ENCODE measurements around the gene ZG16B.

Gene ZG16B

GRCh38 chr16:2806286-2806685 lies 23.8 kb upstream of the ZG16B start:
- no peak for DNase-seq (ENCODE audit: low spot score)

- no peak for DNase-seq (ENCODE audit: low spot score)
These were observed 21.9 kb upstream of the ZG16B start for GRCh38 chr16:2808181-2808580.

- DNase-seq (ENCODE audit: low spot score) = no peak
These were observed 20.8 kb upstream of the ZG16B start for GRCh38 chr16:2809149-2809760.

- no peak for DNase-seq (ENCODE audit: low spot score)
These were observed 19.5 kb upstream of the ZG16B start for GRCh38 chr16:2810651-2811050.

- no peak for DNase-seq (ENCODE audit: low spot score)
These were observed 18.2 kb upstream of the ZG16B start for GRCh38 chr16:2811703-2812471.

- no peak for DNase-seq (ENCODE audit: low spot score)
These were observed 16.3 kb upstream of the ZG16B start for GRCh38 chr16:2813771-2814221.

- DNase-seq (ENCODE audit: low spot score) = no peak
These were observed 15.4 kb upstream of the ZG16B start for GRCh38 chr16:2814551-2815298.

GRCh38 chr16:2815299-2815771 lies 14.8 kb upstream of the ZG16B start:
- DNase-seq (ENCODE audit: low spot score) = no peak

DNA sequence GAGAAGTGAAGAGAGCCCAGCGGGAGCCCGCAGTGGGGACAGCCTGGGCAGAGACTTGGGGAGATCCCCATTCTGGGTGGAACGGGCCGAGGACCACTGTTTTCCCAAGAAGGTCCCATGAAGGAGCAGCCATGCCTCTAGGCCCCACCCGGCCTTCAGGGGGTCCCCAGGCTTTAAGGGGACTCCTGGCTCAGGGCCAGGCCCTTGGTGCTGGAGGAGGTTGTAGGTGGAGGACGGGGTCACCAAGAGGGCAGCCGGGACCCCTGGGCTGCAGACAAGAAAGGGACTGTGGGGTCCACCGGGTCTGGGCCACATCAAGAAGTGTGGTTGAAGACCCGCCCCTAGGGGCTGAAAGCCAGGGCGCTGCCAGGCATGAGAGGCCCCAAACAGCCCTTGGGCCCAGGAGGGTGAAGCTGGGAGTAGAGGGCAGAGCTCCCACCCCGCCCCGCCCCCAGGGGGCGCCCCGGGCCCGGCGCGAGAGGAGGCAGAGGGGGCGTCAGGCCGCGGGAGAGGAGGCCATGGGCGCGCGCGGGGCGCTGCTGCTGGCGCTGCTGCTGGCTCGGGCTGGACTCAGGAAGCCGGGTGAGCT lies 13.3 kb upstream of the ZG16B start, which contains the start of gene PRSS21:
TSS of gene PRSS21 (plus strand) at position 487 of the 589 bp plus-strand sequence. CDS start at position 519, 32 bp downstream.
- DNase-seq (ENCODE audit: low spot score) = peak; percentile 20

- DNase-seq (ENCODE audit: low spot score) = no peak
These were observed 12.5 kb upstream of the ZG16B start for GRCh38 chr16:2817340-2818271.

- no peak for DNase-seq (ENCODE audit: low spot score)
These were observed 11.7 kb upstream of the ZG16B start for GRCh38 chr16:2818272-2818876.

DNA sequence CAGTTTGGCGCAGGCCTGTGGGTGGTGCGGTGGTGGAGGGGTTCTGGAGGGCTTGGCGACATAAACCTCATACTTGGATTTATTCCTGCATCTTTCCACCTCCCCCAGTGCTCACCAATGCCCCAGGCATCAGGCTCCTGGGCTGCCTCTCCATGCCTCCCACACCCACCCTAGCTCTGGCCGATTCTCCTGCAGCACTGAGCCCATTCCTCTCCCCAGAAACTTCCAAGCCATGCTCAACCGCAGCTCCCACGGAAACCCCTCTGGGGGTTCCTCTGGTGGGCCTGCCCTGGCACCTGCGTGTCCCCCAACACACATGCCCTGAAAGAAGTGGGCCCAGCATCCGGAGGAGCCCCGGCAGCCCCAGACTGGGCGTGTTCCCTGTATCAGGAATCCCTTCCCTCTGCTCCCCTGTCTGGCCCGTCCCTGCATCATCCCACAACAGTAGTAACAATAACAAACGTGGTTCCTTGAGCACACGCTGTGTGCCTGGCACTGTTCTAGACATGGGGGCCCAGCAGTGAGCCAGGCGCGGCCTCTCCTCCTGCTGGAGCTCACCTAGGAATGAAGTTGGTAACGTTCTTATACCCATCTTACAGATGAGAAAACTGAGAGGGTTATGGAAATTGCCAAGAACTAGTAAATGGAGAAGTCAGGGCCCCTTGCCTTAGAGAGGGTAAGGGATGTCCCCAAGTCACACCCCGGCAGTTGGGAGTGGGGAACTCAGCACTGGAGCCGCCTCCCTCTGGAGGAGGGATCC lies 10.7 kb upstream of the ZG16B start:
- no peak for DNase-seq (ENCODE audit: low spot score)

GRCh38 chr16:2819939-2820835 lies 9.9 kb upstream of the ZG16B start:
- no peak for DNase-seq (ENCODE audit: low spot score)

GRCh38 chr16:2820836-2821486 lies 9.1 kb upstream of the ZG16B start:
- DNase-seq (ENCODE audit: low spot score) = no peak

- no peak for DNase-seq (ENCODE audit: low spot score)
These were observed 8.5 kb upstream of the ZG16B start for GRCh38 chr16:2821487-2822157.

- DNase-seq (ENCODE audit: low spot score) = no peak
These were observed 8.0 kb upstream of the ZG16B start for GRCh38 chr16:2822158-2822495.

DNA sequence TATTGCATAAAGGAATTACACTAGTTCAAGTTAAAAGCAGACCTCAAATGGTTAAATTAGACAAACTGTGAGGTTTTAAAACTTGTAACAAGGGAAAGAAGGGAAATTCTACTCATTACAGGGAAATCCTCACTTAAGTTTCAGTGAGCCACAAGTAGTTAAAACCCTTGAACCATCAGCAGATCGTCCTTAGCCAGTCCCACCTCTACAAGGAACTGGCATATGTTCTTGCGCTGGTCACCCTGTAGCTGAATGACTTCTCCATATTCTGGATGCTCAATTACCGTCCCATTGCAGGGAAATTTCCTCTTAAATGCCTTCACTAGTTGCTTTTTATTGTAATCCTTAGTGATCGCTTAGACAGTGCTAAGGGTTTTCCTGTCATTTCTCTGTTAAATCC lies 7.6 kb upstream of the ZG16B start:
- no peak for DNase-seq (ENCODE audit: low spot score)

GRCh38 chr16:2824626-2825025 lies 5.5 kb upstream of the ZG16B start:
- no peak for DNase-seq (ENCODE audit: low spot score)
